H1 (cell line): Measurements from ENCODE around the gene AMPD3. TPM values are rescaled to one million over a fixed set of nuclear protein-coding genes. Genes with fewer than 3 reads are reported as not detected.

ENCODE experiments used
- CBX8 ChIP-seq: fragments of 300-800, 300-1000 bp; sonication (generic); IDR thresholded peaks from 2 replicates; pipeline ENCODE4 v1.7.1; 2016; ENCODE audit warnings: low read depth, low read length, borderline replicate concordance
- CEBPB ChIP-seq: IDR thresholded peaks from 2 replicates; pipeline ENCODE4 v1.6.1; 2012; ENCODE audit warnings: low read depth, low read length
- CHD7 ChIP-seq: fragments of 300-600 bp; sonication (generic); IDR thresholded peaks from 2 replicates; pipeline ENCODE4 v1.7.1; 2012; ENCODE audit warnings: low read length, moderate library complexity, mild to moderate bottlenecking, inconsistent platforms; ENCODE audit not compliant: insufficient replicate concordance
- CTCF ChIP-seq, 3 experiments: IDR thresholded peaks; 1 replicate in 2 of 3; 2 replicates in 1 of 3; pipeline versions ENCODE4 v1.5.1 to v1.6.1; 2011; ENCODE audit warnings: low read length in 3 of 3, mild to moderate bottlenecking in 3 of 3, inconsistent platforms in 2 of 3, low read depth in 1 of 3, moderate library complexity in 1 of 3; ENCODE audit not compliant: insufficient read depth in 1 of 3; ENCODE audit errors: control extremely low read depth in 1 of 3
- EP300 ChIP-seq, 2 experiments: IDR thresholded peaks; 1 replicate in 1 of 2; 2 replicates in 1 of 2; pipeline ENCODE4 v1.6.1; 2011 to 2012; ENCODE audit warnings: low read depth in 2 of 2, low read length in 2 of 2, mild to moderate bottlenecking in 2 of 2, borderline replicate concordance in 1 of 2, inconsistent platforms in 1 of 2, moderate library complexity in 1 of 2
- FOSL1 ChIP-seq: IDR thresholded peaks from 2 replicates; pipeline ENCODE4 v1.6.1; 2011; ENCODE audit warnings: mild to moderate bottlenecking, low read depth, low read length, moderate library complexity; ENCODE audit not compliant: insufficient read depth
- MAFK ChIP-seq: IDR thresholded peaks from 2 replicates; pipeline ENCODE4 v1.6.1; 2012; ENCODE audit warnings: low read depth, mild to moderate bottlenecking, improper control_type of control experiment, low read length
- MAX ChIP-seq: IDR thresholded peaks from 2 replicates; pipeline ENCODE4 v1.6.1; 2012; ENCODE audit warnings: inconsistent platforms
- polyA plus RNA-seq, 7 experiments: library from polyadenylated mRNA; depleted of rRNA in 3 of 7; stranded (reverse) in 5 of 7; unstranded in 2 of 7; fragments of >200 nt in 5 of 7; fragments of 200-250 nt in 2 of 7; gene quantifications; 1 replicate in 5 of 7; 2 replicates in 1 of 7; 4 replicates in 1 of 7; pipeline versions ENCODE4 v1.2.1 to v1.2.3, GENCODE V29; 2011 to 2013; ENCODE audit warnings: missing spikeins in 2 of 7, mixed read lengths in 2 of 7
- total RNA-seq: library from RNA; stranded (reverse); fragmentation: NEBNext Ultra II Directional; extraction: Animal tissue kit (Norgen Biotek cat#: 25700); gene quantifications from 2 replicates; pipeline ENCODE4 v1.2.1, GENCODE V29; 2021

Gene AMPD3
- total and polyA plus RNA-seq, 2 of the 8 experiments (the other 6 are each of a cell fraction or from before 2014, with no cell fraction given), result 4.0 to 6.3 TPM

GRCh38 chr11:10518891-10519290 lies 63.8 kb downstream of the AMPD3 start (continued):
- TF ChIP-seq CHD7, result no peak
- TF ChIP-seq MAX, result no peak
- no peak for TF ChIP-seq CTCF (IDR thresholded peaks at IDR 0.05; ENCODE audit: control extremely low read depth in 1 of 3, insufficient read depth in 1 of 3, low read depth in 1 of 3, low read length in 3 of 3)
- no peak for TF ChIP-seq CBX8
- no peak for TF ChIP-seq MAFK
- TF ChIP-seq FOSL1, result no peak
- TF ChIP-seq CEBPB, result no peak
- TF ChIP-seq EP300 (IDR thresholded peaks at IDR 0.05; ENCODE audit: borderline replicate concordance in 1 of 2, low read depth in 2 of 2, low read length in 2 of 2), result no peak
